Measurements from ENCODE around the gene BBS12. TPM values are rescaled to one million over a fixed set of nuclear protein-coding genes. Genes with fewer than 3 reads are reported as not detected.
"Not testable (repeated sequence)": the region's sequence is repeated elsewhere in the genome, so short reads cannot be mapped to it uniquely, and the experiment has no call there.

BBS12 gene
- total RNA-seq, 2 experiments from 2014 or later: 2.8 to 3.9 TPM

DNA sequence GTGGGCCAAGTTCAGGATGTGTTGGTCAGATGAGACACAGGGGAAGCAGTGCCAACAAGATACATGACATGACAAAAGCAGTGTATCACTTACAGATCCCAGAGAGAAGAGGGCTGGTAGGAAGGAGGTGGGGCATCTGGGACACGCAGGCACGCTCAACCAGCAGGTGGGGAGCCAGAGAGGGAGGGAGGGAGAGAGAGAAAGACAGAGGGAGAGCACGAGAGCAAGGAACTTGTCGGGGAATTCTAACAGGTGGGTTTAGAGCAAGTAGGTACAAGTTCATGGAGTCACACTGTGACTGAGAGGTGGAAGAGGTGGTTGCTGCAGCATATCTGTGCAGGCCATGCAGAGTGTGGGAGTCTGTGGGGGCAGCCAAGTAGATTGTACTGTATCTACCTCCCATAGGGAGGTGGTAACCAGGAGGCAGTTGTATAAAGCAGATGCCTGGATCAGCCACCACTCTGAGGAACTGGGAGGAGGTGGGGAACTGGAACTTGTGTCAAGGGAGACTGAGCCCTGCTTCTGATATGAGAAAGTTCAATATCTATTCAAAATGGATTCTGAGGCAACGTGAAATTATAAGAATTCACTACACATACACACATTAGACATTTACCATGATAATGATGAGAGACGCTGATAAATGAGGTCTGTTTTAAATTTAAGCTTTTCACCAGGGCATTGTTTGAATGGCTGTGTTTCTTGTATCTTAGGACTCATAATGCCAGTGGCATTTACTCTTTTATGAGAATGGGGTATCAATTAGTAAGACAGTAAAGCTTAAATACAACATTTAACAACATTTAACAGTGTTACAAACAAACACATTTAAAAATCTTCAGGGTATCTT lies 43.7 kb downstream of the BBS12 start:
- peaks cover 2% of the 10 kb centered on the region for H3K27me3 Mint-ChIP-seq
- no peaks in the 10 kb centered on the region for H3K4me1 Mint-ChIP-seq
- no peak for DNase-seq
- H3K36me3 Mint-ChIP-seq (ENCODE audit: low read depth): no peaks in the 10 kb centered on the region
- ChIA-PET CTCF (interaction anchor here (0.7 to 2.2 kb wide), 4 partner anchors 12 to 838 kb away, joined by 3 to 9 read pairs (median 4); no protein-coding TSS in a partner anchor), POLR2A (no interaction called here)
- H3K27ac Mint-ChIP-seq: no peak overlapping the region
- H3K9me3 Mint-ChIP-seq (ENCODE audit: low read depth): no peaks in the 10 kb centered on the region
- ATAC-seq: no peak
- intact Hi-C loops (cut with DNase I, micrococcal nuclease): no loop called here
- H3K4me3 Mint-ChIP-seq: no peak overlapping the region

DNA sequence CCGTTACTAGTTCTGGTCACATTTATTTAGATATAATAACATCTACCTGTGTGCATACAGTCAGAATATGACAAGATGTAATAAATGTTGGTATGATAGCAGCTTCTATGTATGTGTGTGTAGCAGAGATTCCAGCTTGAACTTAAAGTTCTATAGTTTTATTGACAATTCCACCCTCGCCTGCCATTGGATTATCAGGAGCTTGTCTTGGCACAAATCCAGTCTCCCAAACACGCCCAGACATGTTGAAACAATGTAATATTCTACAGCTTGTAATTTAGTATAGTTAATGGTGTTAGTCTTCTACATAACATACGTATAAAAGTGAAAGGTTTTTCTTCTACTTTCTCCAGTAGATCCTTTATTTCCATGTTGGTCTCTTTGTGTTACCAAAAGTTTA lies 44.4 kb downstream of the BBS12 start:
- POLR2A ChIA-PET: no interaction called here
- ATAC-seq (no peak), DNase-seq (no peak)
- Mint-ChIP-seq H3K27me3 (peaks cover 2% of the 10 kb centered on the region), H3K4me3 (no peak overlapping the region), H3K36me3 (ENCODE audit: low read depth) (no peaks in the 10 kb centered on the region), H3K9me3 (ENCODE audit: low read depth) (no peaks in the 10 kb centered on the region), H3K4me1 (no peaks in the 10 kb centered on the region), H3K27ac (no peak overlapping the region)
- CTCF ChIA-PET: interaction anchor here (0.7 to 2.2 kb wide), 4 partner anchors 13 to 839 kb away, joined by 3 to 9 read pairs (median 4); no protein-coding TSS in a partner anchor
- intact Hi-C loops (cut with DNase I, micrococcal nuclease): no loop called here

DNA sequence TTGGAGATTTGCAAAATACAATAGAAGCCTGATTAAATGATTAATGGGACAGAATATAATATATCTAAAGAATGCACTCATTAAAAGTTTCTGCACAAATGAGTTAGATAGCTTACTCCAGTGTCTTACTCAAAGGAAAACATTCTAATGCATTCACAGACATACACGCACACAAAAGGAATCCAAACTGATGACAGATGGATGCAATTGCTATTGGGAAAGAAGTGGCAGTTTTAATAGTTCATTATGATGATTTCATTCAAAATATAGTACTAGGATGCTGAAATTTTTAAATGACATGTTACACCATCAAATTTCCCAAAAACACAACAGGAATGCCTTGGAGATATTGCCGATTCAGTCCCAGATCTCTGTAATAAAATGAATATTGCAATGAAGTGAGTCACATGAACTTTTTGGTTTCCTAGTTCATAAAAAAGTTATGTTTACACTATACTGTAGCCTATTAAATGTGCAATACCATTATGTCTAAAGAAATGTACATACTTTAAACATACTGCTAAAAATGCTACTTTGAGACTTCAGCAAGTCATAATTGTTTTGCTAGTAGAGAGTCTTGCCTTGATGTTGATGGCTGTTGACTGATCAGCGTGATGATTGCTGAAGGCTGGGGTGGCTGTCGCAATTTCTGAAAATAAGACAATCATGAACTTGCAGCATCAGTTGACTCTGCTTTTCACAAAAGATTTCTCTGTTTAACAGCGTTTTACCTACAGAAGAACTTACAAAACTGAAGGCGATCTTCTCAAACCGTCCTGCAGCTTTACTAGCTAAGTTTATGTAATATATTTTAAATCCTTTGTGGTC lies 45.6 kb downstream of the BBS12 start:
- Mint-ChIP-seq H3K4me1 (no peaks in the 10 kb centered on the region), H3K36me3 (ENCODE audit: low read depth) (no peaks in the 10 kb centered on the region), H3K4me3 (no peak overlapping the region), H3K27ac (no peak overlapping the region), H3K9me3 (ENCODE audit: low read depth) (no peaks in the 10 kb centered on the region), H3K27me3 (peaks cover 2% of the 10 kb centered on the region)
- POLR2A ChIA-PET: no interaction called here
- ATAC-seq: no peak
- intact Hi-C loops (cut with DNase I, micrococcal nuclease): no loop called here
- no peak for DNase-seq
- CTCF ChIA-PET: interaction anchor here (1.1 to 2.2 kb wide), 3 partner anchors 9 to 20 kb away, joined by 3 to 9 read pairs (median 6); no protein-coding TSS in a partner anchor

DNA sequence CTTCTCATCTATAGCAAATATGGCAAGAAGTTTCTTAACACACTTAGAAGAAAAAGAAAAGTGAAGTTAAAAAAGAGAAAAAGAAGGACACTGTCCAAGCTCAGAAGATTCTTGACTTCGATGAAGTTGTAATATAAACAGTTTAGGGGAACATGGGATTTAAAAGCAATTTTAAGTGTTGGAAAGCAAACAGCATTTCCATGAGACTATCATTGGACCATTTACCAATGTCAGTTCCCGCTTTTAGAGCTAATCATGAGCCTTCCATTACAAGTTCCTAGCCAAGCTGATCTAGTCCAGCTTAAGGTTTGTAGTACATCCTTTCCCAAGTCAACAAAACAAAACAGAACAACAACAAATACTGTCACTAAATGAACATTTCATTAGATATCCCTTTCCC lies 49.0 kb downstream of the BBS12 start:
- Mint-ChIP-seq H3K36me3 (ENCODE audit: low read depth) (no peaks in the 10 kb centered on the region), H3K27me3 (peaks cover 2% of the 10 kb centered on the region), H3K27ac (no peak overlapping the region), H3K4me3 (no peak overlapping the region), H3K9me3 (ENCODE audit: low read depth) (peaks cover 2% of the 10 kb centered on the region), H3K4me1 (peaks cover 16% of the 10 kb centered on the region)
- DNase-seq (no peak), ATAC-seq (no peak)
- CTCF ChIA-PET: interaction anchor here (1.0 kb wide), 1 partner anchor 17 kb away, joined by 3 read pairs; no protein-coding TSS in a partner anchor
- POLR2A ChIA-PET: no interaction called here
- intact Hi-C loops (cut with DNase I, micrococcal nuclease): no loop called here

DNA sequence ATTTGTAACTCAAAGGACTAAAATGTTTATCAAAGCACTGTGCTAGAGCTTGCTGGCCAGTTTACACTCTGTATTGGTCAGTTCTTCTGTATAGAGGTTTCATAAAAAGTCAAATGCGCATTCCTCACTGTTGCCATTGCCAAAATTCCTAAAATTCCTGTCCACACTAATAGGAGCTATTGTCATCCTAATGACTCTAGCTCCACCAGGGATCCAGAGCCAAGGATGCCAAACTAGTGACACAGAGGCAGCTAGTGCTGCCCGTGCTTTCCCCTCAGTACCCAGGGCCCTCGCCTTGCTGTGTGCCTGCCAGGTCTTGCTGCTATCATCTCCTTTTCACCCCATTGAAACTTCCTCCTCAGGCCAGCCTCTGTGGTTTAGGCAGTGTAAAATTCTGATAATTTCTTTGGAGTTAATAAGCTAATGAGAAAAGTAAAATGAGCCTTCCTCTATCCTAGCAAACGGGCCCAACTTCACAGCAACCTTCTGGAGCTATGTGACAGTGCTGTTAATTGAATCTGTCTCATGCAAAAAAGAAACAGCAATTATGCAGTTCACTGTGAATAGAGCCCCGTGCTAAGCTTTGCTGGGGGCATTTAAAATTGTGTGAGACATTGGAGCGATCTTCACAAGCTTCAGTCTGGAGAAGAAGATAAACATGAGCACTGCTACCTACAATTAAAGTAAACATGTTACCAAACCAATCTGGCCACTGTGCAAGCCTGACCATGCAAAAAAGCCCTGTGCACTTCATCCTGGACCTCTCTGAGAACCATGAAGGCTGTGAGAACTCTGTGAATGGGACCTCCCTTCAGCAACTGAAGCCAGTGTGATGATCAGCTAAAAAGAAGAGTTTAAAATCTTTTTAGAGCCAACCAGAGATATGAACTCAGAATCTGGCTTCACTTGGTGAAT lies 51.1 kb downstream of the BBS12 start:
- Mint-ChIP-seq H3K36me3 (ENCODE audit: low read depth) (no peaks in the 10 kb centered on the region), H3K27me3 (peaks cover 2% of the 10 kb centered on the region), H3K4me1 (peaks cover 17% of the 10 kb centered on the region), H3K27ac (no peak overlapping the region), H3K4me3 (no peak overlapping the region), H3K9me3 (ENCODE audit: low read depth) (peaks cover 2% of the 10 kb centered on the region)
- ATAC-seq: no peak
- no peak for DNase-seq
- intact Hi-C loops (cut with DNase I, micrococcal nuclease): no loop called here
- ChIA-PET POLR2A (interaction anchor here (0.7 kb wide), 1 partner anchor 166 kb away, joined by 3 read pairs; no protein-coding TSS in a partner anchor), CTCF (interaction anchor here (0.5 to 1.4 kb wide), 5 partner anchors 10 to 617 kb away, joined by 3 to 5 read pairs (median 4); no protein-coding TSS in a partner anchor)

- no peak for DNase-seq
- peaks cover 2% of the 10 kb centered on the region for H3K9me3 Mint-ChIP-seq (ENCODE audit: low read depth)
Observed at GRCh38 chr4:122784261-122784660, 51.8 kb downstream of the BBS12 start.

GRCh38 chr4:122785099-122785498 lies 52.6 kb downstream of the BBS12 start:
- H3K9me3 Mint-ChIP-seq (ENCODE audit: low read depth): peaks cover 2% of the 10 kb centered on the region
- CTCF ChIA-PET: interaction anchor here (1.1 kb wide), 1 partner anchor 27 kb away, joined by 3 read pairs; no protein-coding TSS in a partner anchor
- no peaks in the 10 kb centered on the region for H3K36me3 Mint-ChIP-seq (ENCODE audit: low read depth)
- no peak for DNase-seq
- H3K4me1 Mint-ChIP-seq: peaks cover 17% of the 10 kb centered on the region
- peak overlapping the region; percentile 0 for H3K27ac Mint-ChIP-seq
- intact Hi-C loops (cut with DNase I, micrococcal nuclease): loop anchor here in 1 of 2 experiments (5.0 kb wide), 1 partner anchor 123 kb away; no protein-coding TSS in a partner anchor
- ATAC-seq: no peak
- POLR2A ChIA-PET: no interaction called here
- H3K4me3 Mint-ChIP-seq: no peak overlapping the region
- H3K27me3 Mint-ChIP-seq: peaks cover 2% of the 10 kb centered on the region

More at GRCh38 chr4:122784261-122784660, 51.8 kb downstream of the BBS12 start:
- Mint-ChIP-seq H3K4me1 (peaks cover 17% of the 10 kb centered on the region), H3K27me3 (peaks cover 2% of the 10 kb centered on the region), H3K4me3 (no peak overlapping the region), H3K36me3 (ENCODE audit: low read depth) (no peaks in the 10 kb centered on the region), H3K27ac (no peak overlapping the region)
- CTCF ChIA-PET: interaction anchor here (0.5 to 1.4 kb wide), 4 partner anchors 11 to 616 kb away, joined by 3 to 5 read pairs (median 4); no protein-coding TSS in a partner anchor
- POLR2A ChIA-PET: no interaction called here
- intact Hi-C loops (cut with DNase I, micrococcal nuclease): no loop called here
- no peak for ATAC-seq

GRCh38 chr4:122786296-122786695 lies 53.8 kb downstream of the BBS12 start:
- peak; percentile 92 for ATAC-seq
- H3K27me3 Mint-ChIP-seq; CTCF ChIA-PET; H3K27ac Mint-ChIP-seq; H3K4me3 Mint-ChIP-seq; H3K9me3 Mint-ChIP-seq (ENCODE audit: low read depth); H3K36me3 Mint-ChIP-seq (ENCODE audit: low read depth); POLR2A ChIA-PET: not testable (repeated sequence)
- peaks cover 17% of the 10 kb centered on the region for H3K4me1 Mint-ChIP-seq
- peak; percentile 46 for DNase-seq
- intact Hi-C loops (cut with DNase I, micrococcal nuclease): loop anchor here (1.0 to 5.0 kb wide), 3 partner anchors 28 to 124 kb away; no protein-coding TSS in a partner anchor

GRCh38 chr4:122786920-122787319 lies 54.4 kb downstream of the BBS12 start:
- intact Hi-C loops (cut with DNase I, micrococcal nuclease): loop anchor here (1.0 to 5.0 kb wide), 3 partner anchors 27 to 125 kb away; no protein-coding TSS in a partner anchor
- H3K9me3 Mint-ChIP-seq (ENCODE audit: low read depth); H3K36me3 Mint-ChIP-seq (ENCODE audit: low read depth); DNase-seq; ATAC-seq; H3K4me3 Mint-ChIP-seq; POLR2A ChIA-PET; H3K27ac Mint-ChIP-seq; CTCF ChIA-PET; H3K27me3 Mint-ChIP-seq: not testable (repeated sequence)
- H3K4me1 Mint-ChIP-seq: peaks cover 17% of the 10 kb centered on the region

GRCh38 chr4:122787940-122788339 lies 55.4 kb downstream of the BBS12 start:
- Mint-ChIP-seq H3K27ac (no peak overlapping the region), H3K4me3 (no peak overlapping the region), H3K4me1 (peaks cover 17% of the 10 kb centered on the region), H3K27me3 (no peaks in the 10 kb centered on the region), H3K36me3 (ENCODE audit: low read depth) (no peaks in the 10 kb centered on the region), H3K9me3 (ENCODE audit: low read depth) (peaks cover 2% of the 10 kb centered on the region)
- CTCF ChIA-PET: interaction anchor here (1.7 kb wide), 1 partner anchor 126 kb away, joined by 5 read pairs; no protein-coding TSS in a partner anchor
- ATAC-seq (no peak), DNase-seq (no peak)
- intact Hi-C loops (cut with DNase I, micrococcal nuclease): loop anchor here in 1 of 2 experiments (5.0 kb wide), 1 partner anchor 126 kb away; no protein-coding TSS in a partner anchor
- POLR2A ChIA-PET: no interaction called here

Measured in activated CD4-positive, alpha-beta T cell treated with anti-CD3 and anti-CD28 coated beads for 36 hours (primary cell).